ENCODE data around the gene MPHOSPH9.

GRCh38 chr12:123163227-123163626 lies 69.7 kb downstream of the MPHOSPH9 start:
- TF ChIP-seq CTCF (IDR thresholded peaks at IDR 0.05) (no peak), POLR2A (IDR thresholded peaks at IDR 0.05) (no peak)
